NCI-H510A (cell line): ENCODE results near the gene SAP30L.
A peak's percentile ranks its signal among the peaks of the same experiment; 100 is the strongest.

ENCODE experiments used
- DNase-seq: peaks from one replicate; lab custom pipeline; 2025; lab: John Stamatoyannopoulos, UW

Gene SAP30L, protein sequence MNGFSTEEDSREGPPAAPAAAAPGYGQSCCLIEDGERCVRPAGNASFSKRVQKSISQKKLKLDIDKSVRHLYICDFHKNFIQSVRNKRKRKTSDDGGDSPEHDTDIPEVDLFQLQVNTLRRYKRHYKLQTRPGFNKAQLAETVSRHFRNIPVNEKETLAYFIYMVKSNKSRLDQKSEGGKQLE

DNA sequence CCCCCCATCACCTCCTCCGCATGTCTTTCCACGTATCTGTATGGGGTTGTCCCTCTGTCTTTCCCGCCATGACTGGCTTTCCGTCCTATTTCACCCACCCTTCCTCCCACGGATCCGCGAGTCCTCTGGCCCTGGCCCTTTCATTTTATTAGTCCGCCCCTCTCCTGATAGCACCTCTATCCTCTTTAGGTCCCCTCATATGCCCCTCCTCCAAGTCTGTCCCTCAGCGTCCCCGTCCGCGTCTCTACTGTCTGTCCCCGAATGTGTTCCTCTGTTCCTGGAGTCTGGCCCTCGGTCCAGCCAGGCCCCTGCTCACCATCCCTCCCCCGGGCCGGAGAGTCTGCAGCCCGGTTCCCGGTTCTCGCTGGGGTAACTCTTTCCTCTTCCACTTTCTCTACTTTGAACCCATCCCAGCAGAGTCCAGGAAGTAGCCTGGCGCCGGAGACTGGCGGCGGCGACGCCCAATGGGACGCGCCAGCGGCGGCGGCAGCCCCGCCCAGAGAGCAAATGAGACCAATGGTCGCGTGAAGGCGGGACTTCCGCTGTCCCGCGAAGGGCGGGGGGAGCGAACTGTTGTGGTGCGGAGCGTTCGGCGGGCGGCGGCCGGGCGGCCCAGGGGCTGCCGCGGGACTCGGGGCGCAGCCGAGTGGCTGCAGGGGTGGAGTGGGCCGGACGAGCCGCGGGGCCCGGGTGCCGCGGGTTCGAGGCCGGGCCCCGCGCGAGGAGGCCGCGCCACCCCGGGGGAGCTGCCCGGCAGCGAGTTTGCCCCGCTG, at the start of gene SAP30L:
SAP30L (plus strand) TSS at position 576 of the 773 bp plus-strand sequence. CDS start 608 bp downstream, outside the sequence.
- DNase-seq = peak; percentile 75

DNA sequence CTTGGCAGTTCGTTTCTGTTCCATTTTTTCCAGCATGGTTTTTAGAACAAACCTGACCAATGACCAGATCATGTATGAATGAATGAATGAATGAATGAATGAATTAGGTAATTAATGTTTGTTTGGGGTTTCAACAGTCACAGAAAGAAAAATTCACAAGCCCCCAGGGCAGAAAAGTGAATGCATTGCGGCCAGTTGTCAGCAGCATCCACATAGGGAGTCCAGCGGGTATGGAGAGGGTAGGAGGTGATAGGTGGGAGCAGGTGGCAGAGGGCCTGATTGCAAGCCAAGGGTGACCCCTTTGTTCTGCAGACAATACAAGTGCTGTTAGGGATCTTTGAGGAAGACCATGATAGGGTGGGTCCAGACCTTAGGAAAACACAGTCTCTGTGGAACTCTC, 49.7 kb upstream of the SAP30L start:
- no peak for DNase-seq

DNA sequence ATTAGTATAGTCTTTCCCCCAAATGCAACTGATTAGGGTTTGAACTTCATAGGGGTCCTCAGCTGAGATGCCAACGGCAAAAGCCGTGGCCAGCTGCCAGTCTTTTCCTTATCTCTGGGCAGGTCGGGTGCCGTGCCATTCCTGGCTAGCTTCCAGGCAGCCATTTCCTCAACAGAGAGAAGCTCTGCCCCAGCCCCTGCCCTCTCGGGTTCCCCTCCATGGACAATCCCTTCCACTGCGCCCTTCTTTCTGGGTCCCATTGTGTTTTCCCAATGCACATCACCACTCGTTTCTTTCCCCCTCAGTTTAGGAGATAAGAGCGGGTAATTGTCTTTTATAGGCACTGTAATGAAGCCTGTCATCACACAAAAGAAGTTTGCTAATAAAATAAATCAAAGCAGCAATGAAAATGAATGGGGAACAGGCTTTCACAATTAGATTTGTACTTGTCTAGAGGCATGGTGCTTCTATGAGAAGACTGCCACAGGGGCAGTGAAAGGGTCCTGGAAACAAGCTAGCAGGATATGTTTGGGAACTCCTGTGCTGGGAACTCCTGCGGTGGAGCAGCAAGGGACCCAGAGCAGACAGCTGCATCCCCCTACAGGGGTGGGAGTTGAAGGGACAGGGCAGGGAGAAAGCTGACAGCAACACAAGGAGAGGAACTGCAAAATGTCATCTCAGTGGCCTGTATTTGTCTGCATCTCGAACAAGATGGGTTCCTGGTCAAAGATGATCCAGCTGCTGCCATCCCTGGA, 48.0 kb upstream of the SAP30L start:
- DNase-seq = peak; percentile 5

DNA sequence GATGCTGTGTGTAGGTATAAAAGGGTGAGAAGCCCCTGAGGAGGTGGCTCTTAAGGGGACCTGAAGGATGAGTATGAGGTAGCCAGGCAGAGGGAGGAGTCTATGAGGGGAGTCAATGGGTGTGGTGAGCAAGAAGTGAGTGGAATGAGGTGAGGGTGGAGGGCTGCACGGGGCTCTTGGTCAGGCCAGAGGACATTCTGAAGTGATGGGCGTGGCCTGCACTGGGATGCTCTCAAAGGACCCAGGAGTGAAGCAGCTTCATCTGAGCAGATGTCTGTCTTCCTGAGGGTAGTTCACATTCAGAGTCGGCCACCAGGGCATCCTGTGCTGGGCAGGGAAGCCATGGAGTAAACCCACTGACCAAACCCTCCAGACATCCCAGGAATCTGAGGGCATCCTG, 45.1 kb upstream of the SAP30L start:
- DNase-seq = no peak

DNA sequence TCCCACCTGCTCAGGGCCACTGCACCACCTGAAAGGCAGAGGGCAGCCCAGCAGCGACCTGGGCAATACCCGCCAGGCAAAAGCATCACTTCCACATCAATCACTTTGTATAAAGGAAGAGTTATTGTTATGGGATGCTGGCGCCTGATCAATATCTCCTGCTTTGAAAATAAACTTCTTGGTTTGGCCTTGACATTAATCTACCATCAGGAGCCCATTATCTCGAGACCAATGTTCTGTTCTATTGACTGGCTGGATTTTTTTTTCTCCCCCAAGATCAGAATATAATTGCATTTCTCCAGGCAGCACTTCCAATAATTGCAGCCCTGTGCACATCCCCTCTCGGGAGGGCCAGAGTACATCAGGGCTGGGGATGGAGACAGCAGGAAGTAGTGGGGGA, 44.4 kb upstream of the SAP30L start:
- DNase-seq = no peak

DNA sequence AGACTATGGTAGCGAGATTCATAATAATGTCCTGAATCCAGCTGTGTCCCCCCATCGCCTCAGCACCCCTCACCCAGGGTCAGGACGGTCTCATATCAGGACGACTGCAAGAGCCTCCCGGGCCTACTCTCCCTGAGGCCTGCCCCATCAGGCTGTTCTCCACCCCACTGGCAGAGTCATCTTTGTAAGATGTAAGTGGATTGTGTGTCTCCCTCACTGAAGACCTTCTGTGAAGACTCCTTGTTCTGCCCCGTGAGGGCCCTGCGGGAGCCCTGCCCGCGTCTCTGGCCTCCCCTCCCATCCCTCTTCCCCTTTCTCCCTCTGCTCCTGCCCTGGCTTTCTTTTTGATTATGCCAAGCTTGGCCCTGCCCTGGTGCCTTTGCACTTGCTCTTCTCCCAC, 43.9 kb upstream of the SAP30L start:
- DNase-seq = no peak

DNA sequence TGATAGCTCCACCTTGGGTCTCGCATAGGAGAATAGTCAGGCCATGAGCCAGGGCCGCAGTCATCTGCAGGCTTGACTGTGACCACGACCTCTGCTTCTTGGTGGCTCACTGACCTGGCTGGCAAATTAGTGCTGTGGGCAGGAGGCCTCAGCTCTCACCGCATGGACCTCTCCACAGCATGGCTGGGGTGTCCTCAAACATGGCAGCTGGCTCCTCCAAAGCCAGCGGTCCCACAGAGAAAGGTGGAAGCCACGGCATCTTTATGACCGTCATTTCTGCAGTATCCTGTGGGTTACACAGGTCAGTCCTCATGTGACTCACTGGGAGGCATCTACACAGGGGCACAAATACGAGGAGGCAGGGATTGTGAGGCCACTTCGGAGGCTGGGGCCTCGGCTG, 43.2 kb upstream of the SAP30L start:
- no peak for DNase-seq

DNA sequence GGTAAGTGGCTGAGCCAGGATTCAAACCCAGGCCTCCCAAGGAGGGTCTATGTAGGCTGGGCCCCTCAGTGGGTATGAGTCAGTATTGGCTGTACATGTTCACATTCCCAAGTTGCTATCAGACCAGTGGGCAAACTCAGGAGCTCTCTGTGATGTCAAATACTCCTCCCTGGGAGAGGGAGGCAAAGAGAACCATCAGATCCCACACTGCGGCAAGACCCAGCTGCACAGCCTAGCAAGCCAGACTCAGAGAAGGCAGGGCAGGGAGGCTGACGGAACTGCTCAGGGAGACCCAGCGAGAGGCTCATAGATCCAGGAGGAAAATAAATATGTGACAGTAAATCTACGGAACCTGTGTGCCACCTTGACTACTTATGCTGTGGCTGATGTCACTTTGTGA, 42.6 kb upstream of the SAP30L start:
- DNase-seq = no peak

DNA sequence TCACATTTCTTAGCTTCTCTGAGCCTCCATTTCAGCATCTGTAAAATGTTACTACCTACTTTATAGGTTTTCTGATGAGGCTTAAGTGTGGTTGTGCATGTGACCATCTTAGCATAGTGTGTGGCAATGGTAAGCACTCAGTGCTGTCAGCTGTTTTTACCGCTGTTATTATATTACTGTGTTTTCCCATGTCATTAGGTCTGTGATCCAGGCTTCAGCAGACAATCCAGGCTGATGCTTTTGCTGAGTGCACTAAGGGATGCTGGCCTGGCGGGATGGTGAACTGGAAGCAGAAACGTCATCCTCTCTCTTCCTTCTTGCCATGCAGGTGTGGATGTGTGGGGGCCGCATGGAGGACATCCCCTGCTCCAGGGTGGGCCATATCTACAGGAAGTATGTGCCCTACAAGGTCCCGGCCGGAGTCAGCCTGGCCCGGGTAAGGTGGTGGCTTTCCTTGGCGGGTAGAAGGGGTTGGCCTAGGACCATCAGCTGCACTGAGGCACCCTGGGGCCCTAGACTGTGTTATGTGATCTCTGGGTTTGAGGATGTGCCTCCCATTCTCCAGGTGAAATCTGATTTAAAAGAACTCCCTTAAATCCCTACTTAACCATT, 41.9 kb upstream of the SAP30L start:
- DNase-seq = no peak

DNA sequence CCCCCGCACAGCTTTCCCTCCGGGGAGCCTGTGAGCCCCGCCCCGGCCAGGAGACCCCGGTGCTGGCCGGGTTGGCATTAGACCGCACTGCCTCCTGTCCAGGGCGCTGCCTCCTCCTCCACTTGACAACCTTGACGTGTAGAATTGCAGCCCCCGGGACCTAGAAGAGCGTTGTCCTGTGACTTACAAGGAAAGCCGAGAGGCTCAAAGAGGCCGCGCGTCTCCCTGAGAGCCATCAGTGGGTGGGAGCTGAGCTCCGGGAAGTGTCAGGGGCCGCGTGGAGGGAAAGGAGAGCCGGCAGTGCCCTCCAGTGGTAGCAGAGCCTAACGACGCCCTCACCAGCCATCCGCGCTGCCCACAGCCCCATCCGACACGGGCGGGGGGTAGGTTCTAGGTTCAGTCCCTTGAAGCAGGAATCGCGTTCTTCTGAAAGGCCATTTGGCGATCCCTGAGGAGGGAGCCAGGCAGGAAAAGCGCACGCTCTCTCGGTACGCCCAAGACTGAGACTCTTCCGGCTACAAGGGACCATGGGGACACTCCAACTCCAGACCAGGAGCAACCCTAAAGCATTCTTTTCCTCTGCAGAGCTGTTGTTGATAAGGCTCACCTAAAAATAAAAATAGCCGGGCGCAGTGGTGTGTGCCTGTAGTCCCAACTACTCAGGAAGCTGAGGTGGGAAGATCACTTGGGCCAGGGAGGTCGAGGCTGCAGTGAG, 40.6 kb upstream of the SAP30L start:
- peak; percentile 35 for DNase-seq

DNA sequence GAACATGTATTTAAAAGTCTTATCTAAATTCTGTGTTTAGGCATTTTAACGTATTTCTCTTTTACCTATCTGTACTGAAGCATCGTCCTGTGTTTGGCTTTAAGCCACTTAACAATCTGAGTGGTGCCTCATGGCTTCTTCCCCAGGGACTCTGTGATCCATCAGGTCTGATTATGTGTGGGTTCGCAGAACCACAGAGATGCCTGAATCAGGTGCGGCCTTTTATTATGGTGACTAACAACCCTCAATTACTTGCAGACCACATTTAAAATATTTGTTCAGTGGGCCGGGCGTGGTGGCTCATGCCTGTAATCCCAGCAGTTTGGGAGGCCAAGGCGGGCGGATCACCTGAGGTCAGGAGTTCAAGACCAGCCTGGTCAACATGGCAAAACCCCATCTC, 39.6 kb upstream of the SAP30L start:
- DNase-seq = no peak

DNA sequence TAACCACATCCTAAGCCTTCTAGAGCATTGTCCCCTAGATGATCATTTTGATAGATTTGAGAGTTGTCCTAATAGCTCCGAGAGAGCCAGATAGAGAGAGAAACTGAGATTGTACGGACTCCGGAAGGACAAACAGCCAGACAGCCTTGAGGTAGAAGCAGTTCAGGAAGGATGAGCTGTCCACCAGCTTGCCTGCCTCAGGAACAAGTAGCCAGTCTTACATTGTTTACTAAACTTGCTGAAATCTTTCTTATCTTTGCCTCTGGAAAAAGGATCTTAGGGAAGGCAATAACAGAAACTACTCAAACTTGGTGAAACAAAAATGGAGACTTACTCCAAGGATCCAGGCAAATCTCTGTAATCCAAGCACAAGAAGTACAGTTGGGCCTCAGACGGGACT, 39.0 kb upstream of the SAP30L start:
- no peak for DNase-seq

DNA sequence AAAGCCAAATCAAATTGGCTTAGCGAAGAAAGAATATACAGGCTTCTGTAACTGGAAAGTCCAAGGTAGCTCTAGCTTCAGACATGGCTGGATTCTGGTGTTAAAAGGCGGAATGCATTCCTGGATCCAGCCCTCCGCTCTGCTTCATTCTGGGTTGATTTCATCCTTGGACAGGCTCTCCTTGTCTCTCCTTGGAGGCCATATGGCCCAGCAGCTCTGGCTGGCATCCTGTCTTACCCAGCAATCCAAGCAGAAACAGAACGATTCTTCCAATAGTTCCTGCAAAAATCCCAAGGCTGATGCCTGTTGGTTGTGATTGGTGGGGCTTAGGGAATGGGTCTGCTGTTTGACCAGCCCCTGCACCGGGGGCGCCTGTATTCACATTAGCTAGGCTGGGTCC, 37.0 kb upstream of the SAP30L start:
- no peak for DNase-seq

DNA sequence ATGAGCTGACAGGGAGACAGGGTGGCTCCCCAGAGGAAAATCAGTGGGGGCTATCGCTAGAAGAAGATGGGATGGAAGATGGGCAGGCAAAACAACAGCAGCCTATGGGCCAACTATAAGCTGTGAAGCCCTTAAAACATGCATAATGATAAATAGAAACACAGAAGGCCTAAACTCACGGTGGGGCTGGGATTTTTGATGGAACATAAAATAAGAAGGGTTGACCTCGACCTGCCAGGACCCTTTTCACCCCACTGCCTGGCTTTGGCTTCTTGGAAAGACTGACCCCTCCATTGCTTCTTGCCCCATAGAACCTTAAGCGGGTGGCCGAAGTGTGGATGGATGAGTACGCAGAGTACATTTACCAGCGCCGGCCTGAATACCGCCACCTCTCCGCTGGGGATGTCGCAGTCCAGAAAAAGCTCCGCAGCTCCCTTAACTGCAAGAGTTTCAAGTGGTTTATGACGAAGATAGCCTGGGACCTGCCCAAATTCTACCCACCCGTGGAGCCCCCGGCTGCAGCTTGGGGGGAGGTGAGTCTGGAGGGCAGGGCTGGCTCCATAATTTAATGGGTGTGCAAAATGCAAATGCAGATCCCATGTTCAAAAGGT, 36.5 kb upstream of the SAP30L start:
- no peak for DNase-seq

DNA sequence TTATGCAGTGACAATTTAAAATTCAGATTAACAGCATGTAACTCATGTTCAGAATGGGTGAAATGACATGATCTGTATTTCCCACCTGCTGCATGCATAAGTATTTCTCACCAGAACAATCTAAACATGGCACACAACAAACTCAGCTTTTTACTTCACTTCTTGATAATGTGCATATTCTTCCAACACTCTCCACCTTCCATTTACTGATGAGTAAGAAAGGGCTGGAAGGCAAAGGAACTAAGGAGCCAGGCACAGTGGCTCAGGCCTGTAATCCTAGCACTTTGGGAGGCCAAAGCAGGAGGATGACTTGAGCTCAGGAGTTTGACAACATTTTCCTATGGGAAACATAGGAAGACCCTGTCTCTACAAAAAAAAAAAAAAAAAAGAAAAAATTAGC, 35.8 kb upstream of the SAP30L start:
- DNase-seq = no peak

DNA sequence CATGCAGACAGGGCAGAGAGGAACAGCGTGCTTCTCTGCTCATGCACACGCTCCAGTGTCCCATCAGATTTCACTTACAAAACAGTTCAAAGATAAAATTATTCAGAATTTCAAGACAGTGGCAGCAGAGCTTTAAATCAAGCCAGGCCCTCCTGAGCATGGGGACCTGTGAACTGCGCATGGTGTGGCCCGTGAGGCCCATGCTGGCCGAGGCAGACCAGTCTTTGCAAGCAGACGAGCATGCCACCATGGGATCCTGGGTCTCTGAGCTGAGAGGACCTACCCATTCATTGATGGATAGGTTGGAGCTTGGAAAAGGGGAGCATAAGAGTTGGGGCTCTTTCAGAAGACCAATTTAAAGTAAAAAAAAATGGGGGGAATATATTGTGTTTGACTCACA, 35.0 kb upstream of the SAP30L start:
- DNase-seq = no peak

DNA sequence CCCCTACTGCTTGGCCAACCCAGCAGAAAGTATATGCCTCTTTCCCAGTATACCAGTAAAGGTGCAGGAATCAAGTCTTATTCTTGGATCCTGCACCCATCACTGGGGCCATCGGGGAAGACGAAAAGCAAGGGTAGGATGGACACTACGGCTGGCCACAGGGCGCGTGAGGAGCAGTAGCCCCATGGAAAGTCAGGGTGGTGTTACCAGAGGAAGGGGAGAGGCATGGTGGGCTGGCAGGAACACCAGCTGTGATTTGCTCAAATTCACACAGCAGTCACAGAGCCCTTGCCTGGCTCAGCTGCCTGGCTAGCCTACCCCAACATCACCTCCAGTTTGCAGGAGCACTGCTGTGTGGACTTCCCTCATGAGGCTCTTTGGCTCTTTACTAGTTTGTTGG, 34.5 kb upstream of the SAP30L start:
- DNase-seq = no peak

DNA sequence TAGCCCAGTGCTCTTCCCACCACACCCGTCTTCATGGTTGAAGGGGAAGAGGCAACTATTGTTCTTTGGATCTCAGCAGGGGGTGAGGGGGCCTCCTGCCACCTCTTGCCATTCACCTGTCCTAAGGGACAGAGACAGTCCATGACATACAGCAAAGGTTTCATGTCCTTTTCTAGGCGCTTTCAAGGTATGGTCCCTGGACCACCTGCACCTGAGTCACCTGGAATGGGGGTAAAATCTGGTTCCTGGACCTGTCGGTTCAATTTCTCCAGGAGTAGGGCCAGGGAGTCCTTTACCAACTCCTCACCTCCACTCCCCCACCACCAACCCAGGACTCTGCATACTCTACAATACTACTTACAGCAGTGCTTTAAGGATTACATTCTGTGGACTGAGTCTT, 33.5 kb upstream of the SAP30L start:
- no peak for DNase-seq

DNA sequence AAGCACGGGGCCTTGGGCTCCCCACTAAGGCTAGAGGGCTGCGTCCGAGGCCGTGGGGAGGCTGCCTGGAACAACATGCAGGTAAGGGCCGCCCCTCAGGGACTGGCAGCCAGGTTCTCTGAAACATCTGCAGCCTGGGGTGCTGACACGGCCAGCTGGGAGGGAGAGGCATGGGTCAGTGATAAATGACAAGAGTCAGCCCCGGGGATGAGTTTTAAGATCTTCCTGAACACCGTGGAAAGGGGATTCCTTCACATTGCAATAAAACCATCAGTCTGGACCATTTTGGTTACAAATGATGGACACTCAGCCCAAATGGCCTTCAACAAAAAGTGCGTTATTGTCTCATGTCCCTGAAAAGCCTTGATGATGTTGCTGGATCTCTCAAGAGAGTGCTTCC, 32.9 kb upstream of the SAP30L start:
- DNase-seq = no peak

DNA sequence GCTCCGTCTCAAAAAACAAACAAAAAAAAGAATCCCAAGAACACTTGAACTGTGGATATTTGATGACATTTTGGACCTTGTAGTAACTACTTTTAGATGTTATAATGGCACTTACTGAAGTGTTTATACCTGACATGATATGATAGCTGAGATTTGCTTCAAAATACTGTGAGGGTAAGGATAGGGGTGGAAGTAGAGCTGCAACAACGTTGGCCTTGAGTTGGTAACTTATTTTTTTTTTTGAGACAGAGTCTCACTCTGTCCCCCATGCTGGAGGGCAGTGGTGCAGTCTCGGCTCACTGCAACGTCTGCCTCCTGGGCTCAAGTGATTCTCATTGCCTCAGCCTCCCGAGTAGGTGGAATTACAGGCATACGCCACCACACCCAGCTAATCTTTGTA, 30.7 kb upstream of the SAP30L start:
- no peak for DNase-seq

DNA sequence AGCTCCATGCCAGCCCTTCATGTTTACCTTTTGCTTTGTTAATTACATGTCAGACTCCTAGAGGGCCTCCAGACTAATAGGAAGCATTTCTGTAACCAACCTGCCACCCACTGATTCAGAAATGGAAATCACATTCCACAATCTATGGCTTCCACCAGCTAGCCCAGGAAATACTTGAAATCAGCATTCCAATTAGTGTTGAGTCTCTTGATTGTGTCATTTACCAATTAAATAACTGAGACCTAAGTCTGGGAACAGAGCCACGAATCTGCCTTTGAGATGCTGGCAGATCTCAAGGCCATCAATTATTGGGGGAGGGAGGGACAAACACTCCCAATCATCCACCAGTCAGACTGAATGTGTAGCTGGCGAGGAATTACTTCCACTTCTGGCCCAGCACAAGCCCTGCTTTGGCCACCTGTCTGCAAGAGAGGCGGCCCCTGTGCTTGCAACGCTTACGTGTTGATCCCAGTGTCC, 27.4 kb upstream of the SAP30L start:
- DNase-seq = no peak

DNA sequence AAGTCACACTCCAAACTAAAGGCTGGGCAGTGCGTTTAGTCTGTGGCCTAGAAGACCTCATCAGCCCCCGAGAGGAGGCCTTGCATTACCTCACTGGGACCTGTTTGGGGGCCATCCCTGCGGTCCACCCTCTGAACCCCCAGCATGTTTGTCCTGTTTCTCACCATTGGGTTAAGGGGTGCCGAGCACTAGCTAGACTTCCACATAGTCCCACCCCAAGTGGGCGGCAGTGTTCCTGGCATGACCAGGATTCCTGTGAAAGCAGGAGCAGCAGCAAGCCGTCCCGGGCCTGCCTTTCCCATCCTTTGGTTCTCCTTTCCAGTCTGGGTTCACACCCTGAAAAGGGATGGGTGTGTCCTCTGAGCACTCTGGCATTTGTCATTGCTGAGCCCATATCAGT, 26.6 kb upstream of the SAP30L start:
- DNase-seq = no peak
